NCI-H2196 treated with DMSO at 0.1 percent for 48 hours (cell line): ENCODE measurements around the gene TTLL10.

ENCODE experiments used
- DNase-seq: peaks from one replicate; lab custom pipeline; 2025; ENCODE audit not compliant: unreplicated experiment; lab: John Stamatoyannopoulos, UW

TTLL10 gene, protein sequence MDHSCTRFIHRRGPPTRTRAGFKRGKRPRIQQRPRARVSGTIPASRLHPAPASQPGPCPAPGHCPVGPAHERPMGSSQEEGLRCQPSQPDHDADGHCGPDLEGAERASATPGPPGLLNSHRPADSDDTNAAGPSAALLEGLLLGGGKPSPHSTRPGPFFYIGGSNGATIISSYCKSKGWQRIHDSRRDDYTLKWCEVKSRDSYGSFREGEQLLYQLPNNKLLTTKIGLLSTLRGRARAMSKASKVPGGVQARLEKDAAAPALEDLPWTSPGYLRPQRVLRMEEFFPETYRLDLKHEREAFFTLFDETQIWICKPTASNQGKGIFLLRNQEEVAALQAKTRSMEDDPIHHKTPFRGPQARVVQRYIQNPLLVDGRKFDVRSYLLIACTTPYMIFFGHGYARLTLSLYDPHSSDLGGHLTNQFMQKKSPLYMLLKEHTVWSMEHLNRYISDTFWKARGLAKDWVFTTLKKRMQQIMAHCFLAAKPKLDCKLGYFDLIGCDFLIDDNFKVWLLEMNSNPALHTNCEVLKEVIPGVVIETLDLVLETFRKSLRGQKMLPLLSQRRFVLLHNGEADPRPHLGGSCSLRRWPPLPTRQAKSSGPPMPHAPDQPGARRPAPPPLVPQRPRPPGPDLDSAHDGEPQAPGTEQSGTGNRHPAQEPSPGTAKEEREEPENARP

DNA sequence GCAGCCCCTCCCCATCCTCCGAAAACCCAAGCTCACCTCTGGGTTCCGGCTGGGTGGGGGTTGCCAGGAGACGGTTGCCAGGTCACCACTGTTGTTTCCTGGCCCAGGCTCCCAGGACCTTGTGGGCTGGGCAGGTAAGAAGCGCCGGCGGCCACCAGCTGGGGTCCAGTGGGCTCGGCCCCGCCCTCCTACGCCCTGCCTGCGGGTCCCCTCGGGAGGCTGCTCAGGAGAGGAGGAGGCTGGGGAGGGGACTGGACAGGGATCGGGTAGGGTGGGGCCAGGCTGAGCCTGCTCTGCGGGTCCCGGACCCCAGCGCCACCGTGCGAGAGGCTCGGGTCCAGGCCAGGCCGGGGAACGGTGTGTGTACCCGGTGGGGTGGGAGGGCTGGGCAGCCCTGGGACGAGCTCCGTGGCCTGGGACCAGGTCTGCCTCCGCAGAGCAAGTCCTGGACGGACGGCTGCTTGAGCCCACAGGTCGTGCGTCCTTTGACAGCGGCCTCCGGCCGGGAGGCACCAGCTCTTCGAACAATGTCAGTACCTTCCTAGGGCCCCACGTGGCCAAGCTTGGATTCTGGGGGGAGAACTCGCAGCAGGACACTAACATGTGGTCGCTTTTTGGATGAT is at the start of gene TTLL10:
Gene TTLL10, plus strand, starts transcription at position 88 of the 623 bp plus-strand sequence. CDS start 5,336 bp downstream, outside the sequence.
- DNase-seq: no peak

DNA sequence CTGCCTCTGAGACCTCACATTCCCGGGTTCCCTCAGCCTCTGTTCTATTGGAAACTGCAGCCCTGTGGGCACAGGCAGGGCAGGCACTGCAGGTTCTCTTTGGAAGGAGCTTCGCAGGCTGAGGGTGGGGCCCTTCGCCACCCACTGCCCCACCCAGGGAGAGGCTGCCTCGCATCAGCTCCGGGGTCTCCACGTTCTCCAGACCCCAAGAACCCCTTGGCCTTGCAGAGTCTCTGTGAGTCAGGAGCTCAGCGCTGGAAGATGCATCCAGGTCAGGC is 49.2 kb upstream of the TTLL10 start:
- DNase-seq: no peak

DNA sequence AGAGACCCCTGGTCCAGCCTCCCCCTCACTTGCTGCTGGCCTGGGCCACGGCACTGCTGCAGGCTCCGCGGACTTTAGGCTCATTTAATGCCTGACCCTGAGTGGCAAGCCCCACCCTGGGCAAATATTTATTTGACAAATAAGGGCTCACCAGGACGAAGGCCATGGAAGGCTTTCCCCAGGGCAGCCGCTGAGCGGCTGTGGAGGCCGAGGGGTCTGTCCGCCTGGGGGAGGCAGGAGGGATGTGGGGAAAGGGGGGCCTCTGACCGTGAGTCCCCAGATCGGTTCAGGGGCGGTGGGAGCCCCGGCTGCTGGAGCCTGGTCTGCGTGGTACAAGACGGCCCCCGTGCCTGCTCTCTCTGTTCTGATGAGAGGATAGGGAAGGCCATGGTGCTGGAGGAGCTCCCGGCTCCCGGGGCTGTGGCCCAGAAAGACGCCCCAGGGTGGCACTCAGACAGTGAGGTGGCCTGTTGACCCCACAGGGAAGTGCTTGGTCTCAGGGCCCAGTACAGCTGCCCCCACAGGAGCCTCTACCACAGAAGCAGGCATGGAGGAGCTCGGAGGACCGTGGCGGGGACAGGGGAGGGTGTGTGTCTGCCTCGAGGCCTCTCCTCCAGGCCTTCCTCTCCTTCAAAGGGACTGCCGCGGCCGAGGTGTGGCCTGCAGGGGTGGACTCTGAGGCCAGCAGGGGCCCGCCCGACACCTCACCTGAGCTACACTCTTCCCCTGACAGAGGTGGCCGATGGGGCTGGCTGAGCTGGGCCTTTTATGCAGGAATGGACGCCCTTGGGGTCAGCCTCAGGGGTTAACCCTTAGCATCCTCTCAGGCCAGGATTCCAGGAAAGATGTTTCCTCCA is 48.7 kb upstream of the TTLL10 start:
- no peak for DNase-seq

DNA sequence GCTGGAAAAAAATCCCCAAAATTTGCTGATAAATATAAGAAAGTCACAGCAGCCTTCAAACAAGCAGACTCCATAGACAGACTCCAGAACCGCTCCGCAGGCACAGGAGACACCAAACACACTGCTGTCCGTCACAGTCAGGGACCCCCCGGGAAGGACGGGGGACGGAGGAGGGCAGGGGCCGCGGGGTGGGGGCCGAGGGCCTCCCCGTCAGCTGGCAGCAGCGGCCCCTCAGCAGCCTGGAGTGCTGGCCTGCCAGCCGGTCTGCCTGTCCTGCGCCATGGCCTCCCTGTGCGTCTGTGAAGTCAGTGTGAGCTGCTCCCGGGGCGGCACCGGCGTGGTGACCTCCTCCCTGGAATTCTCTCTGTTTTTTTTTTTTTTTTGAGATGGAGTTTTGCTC is 47.7 kb upstream of the TTLL10 start:
- no peak for DNase-seq

DNA sequence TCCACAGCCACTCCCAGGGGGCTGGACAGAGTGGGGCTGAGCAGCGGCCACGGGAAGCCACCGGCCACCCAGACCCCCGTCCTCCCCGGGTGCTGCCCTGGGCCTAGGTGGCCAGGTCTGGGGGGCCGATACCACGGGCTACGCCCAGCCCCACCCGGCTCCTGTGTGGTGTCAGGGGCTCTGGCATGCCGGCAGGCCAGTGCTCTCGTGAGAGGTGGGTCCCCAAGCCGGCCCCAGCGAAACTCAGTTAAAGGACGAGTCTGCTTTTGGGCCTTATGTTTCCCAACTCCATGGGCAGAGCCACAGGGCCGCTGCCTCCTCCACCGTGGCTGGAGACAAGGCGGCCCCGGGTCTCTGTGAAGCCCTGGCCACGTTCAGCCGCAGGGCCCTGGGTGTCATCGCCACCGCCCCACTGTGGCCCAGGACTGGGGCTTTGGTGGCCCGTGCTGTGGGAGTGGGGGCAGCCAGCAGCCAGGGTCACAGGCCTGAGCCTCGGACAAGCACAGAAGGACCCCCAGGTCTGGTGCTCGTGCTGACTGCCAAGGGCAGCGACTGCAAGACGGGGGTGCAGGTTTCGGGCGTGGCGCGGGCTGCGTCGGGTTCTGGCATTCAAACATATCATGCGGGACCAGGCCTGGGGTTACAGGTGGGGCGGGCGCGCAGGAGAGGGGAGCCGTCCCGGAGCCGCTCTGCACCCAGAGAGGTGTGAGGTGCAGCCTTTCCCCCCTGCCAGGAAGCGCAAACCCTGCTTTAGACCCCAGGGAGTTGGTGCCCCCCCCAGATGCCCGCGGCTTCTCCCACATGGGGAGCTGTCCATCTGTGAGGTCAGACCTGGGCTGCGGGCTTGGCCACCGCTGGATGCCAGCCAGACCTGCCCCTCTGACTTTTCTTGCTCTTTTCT is 45.9 kb upstream of the TTLL10 start:
- no peak for DNase-seq

DNA sequence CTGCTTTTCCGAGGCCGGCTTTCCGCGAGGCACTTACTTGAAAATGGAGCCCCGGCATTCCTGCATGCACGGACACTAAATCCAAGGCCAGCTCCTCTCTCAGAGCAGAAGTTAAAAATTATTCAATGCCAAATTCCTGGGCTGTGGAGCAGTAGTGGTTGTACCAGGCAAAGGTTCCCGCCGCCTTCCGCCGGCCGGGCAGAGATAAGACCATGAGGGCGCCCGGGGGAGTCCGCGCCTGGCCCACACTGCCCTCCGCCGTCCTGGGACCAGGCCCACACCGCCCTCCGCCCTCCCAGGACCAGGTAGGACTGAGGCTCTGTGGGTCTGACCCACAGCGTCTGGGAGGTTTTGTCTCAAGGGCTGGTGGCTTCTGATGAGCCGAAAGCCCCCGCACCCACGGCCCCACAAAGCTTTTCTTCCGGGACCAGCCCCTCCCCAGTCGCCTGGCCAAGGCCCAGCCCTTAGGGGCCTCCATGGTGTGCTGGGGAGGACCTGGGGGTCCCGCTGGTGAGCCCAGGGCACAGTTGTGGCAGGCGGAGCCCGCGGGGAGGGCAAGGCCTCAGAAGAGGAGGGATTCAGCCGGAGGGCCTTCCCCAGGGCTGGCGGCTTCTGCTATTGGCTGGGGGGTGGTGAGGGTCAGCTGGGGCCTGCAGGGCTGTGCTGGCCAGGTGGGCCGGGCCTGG is 45.1 kb upstream of the TTLL10 start:
- DNase-seq: no peak

DNA sequence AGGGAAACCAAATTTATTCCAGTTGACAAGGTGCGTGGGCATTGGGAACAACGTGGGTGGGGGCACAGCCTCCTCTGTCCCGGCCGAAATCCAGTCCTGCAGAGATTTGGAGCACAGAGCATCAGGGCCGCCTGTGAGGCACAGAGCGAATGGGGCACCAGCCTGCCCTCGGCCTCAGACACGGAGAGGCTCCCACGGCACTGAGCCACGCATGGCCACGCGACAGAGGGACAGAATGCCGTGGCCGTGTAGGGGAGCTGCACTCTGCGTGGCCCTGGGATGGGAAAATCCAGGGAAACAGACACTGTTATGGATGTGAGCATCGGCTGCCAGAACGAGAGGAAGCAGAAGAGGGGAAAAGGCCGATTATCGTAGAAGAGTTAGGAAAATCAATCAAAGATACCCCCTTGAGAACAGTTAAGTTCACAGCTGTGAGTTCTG is 44.3 kb upstream of the TTLL10 start:
- DNase-seq: no peak

DNA sequence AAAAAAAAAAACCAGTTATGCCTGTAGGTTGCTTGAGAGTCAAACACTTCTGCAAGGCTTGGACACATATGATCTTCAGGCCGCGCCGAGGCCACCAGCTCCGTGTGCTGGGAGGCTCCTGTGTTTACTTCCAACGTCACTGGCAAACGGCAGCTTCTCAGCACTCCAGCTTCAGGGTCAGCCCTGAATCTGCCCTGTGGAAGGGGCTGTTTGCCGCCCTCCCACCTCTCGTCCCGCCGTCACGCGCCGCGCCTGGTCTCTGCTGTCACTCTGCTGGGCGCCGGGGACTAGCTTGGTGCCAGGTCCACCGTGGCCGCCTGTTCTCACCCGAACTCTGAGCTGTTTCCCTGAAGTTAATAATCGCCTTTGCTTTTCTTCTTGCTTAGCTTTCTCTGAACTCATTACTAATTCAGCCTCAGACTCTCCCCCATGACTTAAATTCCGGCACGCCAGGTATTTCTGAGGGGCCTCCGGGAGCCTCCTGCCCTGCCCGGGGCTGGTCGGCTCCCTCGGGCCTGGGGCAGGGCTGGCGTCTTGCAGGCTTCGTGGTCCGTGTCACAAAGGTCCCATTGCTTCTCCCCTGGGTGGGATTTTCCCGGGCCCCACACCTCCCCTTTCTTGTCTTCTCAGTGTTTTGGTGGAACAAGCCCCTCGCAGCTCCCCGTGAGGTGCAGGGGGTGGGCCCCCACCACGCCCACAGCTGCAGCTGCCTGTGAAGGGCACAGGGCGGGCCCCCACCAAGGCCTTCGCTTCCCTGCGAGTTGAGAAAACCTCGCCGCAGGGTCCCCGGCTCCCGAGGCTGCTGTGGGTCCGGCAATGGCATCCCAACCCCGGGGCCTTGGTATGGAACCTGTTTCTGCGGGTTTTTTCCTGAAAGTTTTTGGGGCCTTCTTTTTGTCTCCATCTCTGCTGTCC is 43.2 kb upstream of the TTLL10 start:
- DNase-seq: no peak

DNA sequence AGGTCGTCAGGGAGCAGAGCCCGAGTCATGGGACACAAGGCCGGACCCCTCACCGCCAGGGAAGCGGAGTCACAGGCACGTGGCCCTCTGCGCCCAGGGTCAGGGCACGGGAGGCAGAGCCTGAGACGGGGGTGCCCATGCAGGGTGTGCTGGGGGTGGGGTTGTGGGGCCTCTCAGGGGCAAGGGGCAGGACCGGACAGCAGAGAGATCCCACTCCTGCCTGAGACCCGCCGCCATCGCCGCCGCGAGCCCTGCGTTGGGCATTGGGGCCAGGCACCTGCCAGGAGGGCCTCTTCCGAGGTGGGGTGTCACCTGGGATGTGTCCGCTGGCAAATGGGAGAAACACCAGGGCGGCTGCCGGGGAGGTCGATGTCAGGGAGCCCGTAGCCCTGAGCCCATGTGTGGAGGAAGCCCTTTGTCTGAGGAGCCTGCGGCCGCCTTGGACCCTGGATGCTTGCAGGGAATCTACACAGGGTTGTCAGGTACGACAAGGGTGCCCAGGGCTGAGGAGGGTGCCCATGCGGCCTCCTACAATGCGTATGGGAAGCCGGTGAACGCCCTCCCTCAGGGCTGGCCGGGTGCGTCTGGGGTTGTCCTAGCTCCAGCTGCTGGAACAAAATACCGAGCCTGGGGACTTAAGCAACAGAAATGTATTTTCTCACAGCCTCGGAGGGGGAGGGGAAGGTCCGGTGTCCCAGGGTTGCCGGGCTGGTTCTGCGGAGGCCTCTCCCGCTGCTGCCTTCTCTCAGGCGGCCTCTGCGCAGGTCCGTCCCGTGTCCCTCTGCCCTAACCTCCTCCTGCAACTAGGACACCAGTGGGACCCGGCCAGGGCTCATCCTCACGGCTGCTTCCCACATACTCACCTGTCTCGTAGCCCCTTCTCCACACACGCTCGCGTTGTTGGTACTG is 41.4 kb upstream of the TTLL10 start:
- no peak for DNase-seq

DNA sequence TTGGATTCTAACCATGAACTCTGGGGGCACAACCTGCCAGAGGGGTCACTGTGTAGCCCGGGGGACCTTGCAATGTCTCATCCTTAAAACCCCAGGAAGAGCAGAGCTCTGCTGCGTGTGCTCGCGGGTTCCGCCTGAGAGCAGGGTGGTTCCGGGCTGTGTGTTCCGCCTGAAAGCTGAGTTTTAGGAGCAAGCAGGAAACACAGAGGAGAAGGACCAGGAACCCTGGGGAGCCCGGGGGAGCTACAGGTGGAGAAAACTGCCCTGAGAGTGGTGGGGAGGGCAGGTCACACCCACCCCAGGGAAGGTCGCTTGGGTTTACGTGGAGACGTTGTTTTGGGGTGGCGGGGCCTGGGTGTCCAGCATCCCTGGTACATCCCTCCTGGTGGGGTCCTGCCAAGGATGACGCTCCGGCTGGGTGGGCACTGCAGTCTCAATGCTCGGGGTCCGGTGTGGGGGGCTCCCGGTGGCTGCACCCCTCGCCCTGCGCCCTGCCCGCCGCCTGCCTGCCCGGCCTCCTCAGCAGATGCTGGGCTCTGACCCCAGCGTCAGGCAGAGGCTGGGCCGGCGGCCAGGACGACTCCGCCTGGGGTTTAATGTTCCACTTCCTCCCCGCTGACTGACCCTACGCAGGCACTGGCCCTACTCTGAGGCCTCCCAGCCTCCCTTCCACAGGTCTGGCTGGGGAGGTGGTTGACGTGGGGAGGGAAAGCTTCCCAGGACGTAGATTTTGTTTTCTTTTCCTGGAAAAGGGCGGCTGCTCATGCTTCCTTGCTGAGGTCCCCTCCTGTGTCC is 40.5 kb upstream of the TTLL10 start:
- peak; percentile 38 for DNase-seq

DNA sequence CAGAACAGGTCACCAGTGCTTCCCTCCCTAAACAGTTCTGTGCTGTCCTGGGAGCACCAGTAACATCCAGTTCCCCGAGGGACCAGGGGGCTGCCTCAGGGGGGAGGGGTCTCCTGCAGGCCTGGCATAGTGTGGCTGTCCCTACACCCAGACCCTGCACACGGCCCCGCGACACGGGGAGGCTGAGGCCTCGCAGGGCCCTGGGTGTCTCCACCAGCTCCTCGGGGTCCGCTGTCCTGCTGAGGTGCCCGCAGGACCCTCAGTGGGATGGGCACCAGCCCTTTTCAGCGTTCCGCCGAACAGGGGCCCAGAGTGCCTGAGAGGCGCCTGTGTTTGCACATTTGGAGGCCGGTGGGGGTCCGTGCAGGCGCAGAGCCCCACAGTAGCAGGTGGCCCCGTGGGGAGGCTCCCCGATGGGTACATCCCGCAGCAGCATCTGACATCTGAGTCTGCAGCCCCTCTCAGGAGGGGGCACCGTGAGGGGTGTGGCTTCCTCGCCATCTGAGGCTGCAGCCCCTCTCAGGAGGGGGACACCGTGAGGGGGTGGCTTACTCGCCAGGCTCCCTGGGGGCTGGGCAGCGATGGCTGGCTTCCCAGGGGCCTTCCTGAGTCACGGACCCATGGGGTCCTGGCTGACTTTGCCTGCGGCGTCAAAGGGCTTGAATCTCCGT is 39.2 kb upstream of the TTLL10 start:
- DNase-seq: no peak

DNA sequence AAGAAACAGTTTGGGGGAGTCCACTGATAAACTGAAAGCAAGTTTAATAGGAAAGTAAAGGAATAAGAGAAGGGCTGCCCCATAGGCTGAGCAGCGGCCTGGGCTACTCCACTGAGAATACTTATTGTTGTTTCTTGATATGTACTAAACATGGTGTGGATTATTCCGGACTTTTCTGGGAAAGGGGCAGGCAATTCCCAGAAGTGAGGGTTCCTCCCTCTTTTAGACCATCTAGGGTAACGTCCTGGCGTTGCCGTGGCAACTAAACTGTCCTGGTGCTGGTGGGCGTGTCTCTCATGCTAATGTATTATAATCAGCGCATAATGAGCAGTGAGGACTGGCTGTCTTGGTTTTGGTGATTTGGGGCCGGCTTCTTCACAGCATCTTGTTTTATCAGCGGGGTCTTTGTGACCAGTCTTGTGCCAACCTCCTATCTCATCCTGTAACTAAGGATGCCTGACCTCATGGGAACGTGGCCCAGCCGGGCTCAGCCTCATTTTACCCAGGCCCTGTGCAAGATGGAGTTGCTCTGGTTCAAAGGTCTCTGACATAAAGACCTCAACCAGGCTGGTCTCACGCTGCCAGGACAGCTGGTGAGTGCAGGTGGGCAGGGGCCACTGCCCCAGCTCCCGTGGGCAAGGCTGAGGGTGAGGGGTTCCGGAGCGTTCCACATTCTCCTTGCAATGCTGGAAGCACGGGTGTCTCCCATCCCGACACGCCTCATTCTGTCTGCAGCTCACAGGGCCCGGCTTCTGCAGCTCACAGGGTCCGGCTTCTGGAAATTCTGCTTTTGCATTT is 38.1 kb upstream of the TTLL10 start:
- DNase-seq: no peak

DNA sequence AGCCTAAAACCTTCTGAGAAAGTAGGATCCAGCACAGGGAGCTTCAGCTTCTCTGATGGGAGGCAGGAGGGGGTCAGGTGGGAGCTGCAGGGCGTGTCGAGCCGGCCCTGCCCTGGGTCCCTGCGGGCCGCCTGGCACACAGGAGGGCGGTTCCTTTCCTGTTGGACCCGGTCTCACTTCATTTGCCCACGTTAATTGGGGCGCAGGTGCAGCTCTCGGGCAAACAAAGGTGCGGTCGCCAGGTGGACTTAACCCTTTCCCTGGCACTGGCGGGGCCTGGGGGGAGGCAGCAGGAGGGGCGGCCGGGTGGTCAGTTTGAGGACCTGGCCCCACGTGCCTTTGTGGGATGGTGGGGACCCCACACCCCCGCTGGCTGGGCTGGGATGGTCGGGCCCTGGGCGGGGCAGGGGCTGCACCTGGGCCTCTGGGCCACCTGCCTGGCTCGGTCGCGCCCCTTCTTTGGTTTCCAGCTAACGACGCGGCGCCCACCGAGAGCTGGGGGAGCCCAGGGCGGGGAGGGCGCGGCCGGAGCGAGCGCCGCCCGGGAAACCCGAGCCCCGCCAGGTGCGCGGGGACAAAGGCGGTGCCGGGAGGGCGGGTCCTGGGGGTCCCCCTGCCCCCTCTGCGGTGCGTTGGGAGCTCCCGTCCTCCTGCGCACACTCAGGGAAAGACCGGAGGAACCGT is 37.0 kb upstream of the TTLL10 start:
- peak; percentile 74 for DNase-seq

DNA sequence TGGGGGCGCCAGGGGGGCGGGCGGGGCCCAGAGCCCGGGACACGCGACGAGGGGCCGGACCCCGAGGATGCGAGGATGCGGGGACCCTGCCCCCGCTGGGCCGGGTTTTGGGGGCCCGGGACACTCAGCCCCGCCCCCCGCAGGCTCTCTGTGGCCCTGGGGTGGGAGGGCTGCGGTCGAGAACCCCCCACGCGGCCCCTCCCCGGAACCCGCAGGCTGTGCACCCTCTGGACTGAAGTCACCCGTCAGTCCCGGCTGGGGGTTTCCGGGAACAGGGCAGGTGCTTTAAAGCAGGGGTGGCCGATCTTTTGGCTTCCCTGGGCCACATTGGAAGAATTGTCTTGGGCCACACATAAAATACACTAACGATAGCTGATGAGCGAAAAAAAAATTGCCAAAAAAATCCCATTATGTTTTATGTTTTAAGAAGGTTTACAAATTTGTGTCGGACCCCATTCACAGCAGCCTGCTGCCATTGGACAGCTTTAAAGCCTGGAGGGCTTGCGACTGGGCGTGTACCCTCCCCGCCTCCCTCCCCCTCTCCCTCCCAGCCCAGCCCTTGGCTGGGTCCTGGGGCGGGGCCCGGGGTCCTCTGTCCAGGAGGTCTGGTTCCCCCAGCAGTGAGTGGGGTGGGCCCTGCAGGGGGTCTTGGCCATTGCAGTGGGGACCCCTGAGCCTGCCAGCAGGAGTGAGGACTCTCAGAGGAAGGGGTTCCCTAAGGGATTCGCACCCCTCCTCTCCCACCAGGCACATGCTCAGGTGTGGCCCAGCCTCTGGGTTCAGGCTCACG is 36.2 kb upstream of the TTLL10 start:
- DNase-seq: peak; percentile 6
